GM15510 (cell line): ENCODE results near the gene GRB7.

Source experiments
- POLR2A ChIP-seq: IDR thresholded peaks from 3 replicates; pipeline ENCODE4 v1.6.1; 2011; ENCODE audit warnings: borderline replicate concordance; ENCODE audit not compliant: insufficient read length; ENCODE audit errors: extremely low read depth

The GRB7 gene

GRCh38 chr17:39740357-39741111 is 2.8 kb downstream of the GRB7 start:
- no peak for TF ChIP-seq POLR2A

DNA sequence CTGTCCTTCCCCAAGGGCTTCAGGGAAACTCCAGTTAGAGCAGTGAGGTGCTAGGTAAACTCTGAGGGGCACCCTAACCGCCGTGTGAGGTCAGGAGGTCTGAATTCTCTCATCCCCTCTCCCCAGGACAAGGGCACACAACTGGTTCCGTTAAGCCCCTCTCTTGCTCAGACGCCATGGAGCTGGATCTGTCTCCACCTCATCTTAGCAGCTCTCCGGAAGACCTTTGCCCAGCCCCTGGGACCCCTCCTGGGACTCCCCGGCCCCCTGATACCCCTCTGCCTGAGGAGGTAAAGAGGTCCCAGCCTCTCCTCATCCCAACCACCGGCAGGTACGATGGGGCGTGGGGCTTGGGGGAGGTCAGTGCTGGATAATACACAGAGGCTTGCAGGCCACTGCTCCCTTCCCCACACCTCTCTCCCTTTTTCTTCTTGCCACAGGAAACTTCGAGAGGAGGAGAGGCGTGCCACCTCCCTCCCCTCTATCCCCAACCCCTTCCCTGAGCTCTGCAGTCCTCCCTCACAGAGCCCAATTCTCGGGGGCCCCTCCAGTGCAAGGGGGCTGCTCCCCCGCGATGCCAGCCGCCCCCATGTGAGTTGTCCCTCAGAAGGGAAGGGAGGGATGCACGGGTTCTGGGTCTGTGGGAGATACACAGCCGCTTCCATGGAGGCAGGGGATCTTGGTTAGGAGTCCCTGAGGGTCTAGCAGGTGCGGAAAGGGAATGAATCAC is 4.6 kb downstream of the GRB7 start:
- no peak for TF ChIP-seq POLR2A

DNA sequence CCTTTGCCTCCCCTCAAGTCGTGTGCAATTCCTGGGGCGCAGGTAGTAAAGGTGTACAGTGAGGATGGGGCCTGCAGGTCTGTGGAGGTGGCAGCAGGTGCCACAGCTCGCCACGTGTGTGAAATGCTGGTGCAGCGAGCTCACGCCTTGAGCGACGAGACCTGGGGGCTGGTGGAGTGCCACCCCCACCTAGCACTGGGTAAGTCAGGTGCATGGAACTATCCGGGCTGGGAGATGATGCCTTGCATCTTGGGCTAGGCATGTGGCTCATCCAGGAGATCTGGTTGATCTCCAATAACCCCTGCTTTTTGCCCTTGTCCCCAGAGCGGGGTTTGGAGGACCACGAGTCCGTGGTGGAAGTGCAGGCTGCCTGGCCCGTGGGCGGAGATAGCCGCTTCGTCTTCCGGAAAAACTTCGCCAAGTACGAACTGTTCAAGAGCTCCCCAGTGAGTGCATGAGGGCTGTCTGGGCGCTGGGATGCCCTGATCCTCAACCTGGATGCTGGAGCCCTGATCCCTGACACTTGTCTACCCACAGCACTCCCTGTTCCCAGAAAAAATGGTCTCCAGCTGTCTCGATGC is 5.2 kb downstream of the GRB7 start:
- no peak for TF ChIP-seq POLR2A

DNA sequence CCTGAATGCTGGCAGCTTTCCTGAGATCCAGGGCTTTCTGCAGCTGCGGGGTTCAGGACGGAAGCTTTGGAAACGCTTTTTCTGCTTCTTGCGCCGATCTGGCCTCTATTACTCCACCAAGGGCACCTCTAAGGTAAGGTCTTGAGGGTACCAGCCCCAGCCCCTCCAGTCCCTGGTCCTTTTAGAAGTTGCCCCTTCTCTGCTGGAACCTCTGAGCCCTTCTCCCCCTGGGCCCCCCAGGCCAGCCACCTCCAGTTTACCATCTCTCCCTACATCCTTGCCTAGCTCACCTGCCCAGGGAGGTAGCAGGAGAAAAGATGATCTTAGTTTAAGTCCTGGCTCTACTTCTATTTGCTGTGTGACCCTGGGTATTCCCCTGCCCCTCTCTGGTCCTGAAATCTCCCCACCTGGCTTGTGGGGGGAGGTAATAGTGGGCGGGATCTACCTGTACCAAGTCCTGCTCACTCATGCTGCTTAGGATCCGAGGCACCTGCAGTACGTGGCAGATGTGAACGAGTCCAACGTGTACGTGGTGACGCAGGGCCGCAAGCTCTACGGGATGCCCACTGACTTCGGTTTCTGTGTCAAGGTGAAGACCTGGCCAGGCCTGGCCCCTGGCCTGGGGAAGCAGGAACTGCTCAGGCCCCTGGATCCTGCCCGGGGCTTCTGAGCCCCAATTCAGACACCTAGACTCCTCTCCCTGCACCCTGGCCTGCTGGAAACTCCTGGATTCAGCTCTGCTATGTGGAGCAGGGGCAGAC is 6.5 kb downstream of the GRB7 start:
- TF ChIP-seq POLR2A, result no peak

DNA sequence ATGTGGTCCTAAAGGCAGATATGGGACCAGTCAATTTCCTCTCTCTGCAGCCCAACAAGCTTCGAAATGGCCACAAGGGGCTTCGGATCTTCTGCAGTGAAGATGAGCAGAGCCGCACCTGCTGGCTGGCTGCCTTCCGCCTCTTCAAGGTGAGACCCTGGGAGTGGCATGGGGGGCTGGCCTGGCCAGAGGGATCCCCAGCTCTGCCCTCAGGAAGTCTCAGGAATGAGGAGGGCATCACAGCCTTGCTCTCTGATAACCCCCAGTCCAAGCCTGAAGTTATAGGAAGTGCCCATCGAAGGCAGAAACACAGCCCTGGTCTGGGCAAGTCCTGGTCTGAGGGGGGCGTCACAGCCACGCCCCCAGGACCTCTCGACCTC is 7.1 kb downstream of the GRB7 start:
- TF ChIP-seq POLR2A, result no peak

- TF ChIP-seq POLR2A, result no peak
Observed at GRCh38 chr17:39745335-39746144, 7.8 kb downstream of the GRB7 start.

GRCh38 chr17:39746145-39746461 is 8.4 kb downstream of the GRB7 start:
- TF ChIP-seq POLR2A, result no peak

DNA sequence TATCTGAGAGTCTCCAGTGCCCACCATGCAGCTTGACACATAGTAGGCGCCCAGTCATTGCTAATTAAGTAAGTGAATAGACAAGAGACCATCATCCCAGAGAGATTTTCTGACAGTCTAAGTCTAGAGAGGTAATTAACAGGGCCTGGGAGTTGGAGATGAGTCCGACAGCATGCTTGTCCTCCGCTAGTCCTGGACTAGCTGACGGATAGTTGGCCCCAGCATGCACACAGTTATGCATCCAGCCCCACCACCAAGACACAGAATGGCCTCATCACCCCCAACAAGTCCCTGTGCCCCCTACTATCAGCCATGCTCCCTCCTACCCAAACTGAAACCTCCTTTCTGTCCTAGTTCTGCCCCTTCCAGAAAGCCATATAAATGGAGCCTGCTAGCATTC is 10.0 kb downstream of the GRB7 start:
- no peak for TF ChIP-seq POLR2A

- no peak for TF ChIP-seq POLR2A
Observed at GRCh38 chr17:39750131-39751015, 12.6 kb downstream of the GRB7 start.

GRCh38 chr17:39751016-39751543 is 13.3 kb downstream of the GRB7 start:
- TF ChIP-seq POLR2A, result no peak

DNA sequence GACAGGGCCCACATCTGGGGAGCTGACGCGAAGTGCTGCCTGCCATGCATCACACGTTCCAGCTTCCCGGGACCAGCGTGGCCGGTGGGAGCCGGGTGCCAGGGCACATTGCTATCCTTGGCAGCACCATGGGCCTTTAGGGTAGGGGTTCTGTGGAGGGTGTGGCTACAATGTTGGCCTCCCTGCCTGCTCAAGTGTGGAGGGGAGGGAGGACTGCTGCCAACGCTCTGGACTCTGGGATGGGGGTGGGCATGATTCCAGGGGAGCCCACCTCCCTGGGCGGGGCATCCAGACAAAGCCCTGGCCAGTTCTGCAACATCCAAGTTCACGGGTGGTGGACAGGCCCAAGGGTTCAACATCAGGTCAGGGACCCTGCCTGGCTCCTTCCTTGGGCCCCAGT is 13.9 kb downstream of the GRB7 start:
- TF ChIP-seq POLR2A, result no peak

DNA sequence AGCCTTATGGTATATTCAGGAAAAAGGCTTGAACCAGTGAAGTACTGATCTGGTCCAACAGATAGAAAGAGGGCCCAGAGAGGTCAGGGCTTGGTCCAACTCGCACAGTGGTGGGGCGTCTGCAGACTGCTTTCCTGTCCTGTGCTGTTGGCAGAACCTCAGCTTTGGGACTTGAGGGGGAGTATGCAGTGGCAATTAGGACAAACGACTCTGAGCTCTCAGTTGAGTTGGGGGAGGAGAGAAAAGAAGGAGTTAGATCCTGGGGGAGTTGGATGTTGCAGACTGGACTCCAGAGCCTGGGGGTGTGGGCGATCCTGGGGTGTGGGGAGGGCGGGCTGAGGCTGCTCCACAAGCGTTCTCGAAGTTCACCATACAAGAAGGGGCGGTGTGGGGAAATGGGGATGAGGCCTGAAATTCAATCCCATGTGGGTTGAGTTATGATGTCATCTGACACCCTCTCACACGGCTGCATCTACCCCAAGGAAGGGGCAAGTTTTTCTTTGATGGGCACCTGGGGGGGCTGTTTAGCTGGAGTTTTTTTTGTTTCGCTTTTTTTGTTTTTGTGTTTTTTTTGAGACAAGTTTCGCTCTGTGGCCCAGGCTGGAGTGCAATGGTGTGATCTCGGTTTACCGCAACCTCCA is 14.6 kb downstream of the GRB7 start:
- no peak for TF ChIP-seq POLR2A
